Measurements from ENCODE around the gene TECR.

DNA sequence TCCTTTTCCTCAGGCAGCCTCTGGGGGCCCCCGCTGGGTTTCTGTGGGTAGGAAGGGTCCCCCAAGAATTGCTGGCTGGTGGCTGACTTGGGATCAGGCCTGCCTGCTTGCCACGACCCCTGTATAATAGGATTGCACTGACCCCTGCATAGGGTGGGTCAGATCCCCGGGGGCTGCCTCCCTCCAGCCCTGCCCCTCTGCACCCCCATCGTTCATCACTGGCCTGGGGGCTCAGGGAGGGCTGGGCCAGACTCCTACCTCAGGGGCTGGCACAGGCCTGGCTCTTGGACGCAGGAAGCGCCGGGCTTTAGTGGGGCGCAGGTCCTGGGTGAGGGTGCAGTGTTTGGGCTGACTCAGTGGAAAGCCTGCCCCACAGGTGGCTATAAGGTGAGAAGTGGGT, 31.9 kb downstream of the TECR start:
- TF ChIP-seq, protein P1, sequence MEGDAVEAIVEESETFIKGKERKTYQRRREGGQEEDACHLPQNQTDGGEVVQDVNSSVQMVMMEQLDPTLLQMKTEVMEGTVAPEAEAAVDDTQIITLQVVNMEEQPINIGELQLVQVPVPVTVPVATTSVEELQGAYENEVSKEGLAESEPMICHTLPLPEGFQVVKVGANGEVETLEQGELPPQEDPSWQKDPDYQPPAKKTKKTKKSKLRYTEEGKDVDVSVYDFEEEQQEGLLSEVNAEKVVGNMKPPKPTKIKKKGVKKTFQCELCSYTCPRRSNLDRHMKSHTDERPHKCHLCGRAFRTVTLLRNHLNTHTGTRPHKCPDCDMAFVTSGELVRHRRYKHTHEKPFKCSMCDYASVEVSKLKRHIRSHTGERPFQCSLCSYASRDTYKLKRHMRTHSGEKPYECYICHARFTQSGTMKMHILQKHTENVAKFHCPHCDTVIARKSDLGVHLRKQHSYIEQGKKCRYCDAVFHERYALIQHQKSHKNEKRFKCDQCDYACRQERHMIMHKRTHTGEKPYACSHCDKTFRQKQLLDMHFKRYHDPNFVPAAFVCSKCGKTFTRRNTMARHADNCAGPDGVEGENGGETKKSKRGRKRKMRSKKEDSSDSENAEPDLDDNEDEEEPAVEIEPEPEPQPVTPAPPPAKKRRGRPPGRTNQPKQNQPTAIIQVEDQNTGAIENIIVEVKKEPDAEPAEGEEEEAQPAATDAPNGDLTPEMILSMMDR (IDR thresholded peaks at IDR 0.05): no peak
- TF ChIP-seq POLR2AphosphoS5 (IDR thresholded peaks at IDR 0.05) (no peak), EP300 (IDR thresholded peaks at IDR 0.05; ENCODE audit: low read depth) (no peak)
